CD14-positive monocyte (primary cell): ENCODE measurements around the gene GPATCH2. TPM values are rescaled to one million over a fixed set of nuclear protein-coding genes. Genes with fewer than 3 reads are reported as not detected.

ENCODE experiments used
- DNase-seq, 3 donors: peaks; one replicate each; pipeline ENCODE4 v3.0.0-alpha.2; 2011 to 2022
- H2AFZ ChIP-seq: 2 replicates; pipeline ENCODE4 v1.6.0; 2012; ENCODE audit warnings: mild to moderate bottlenecking, low read depth, low read length, inconsistent platforms; ENCODE audit not compliant: insufficient read depth, poor library complexity, severe bottlenecking
- H3K27ac ChIP-seq, 2 donors: 1 replicate in 1 of 2; 2 replicates in 1 of 2; pipeline ENCODE4 v1.5.1; 2012 to 2013; ENCODE audit warnings: low read length in 2 of 2, control low read depth in 1 of 2, inconsistent platforms in 1 of 2, low read depth in 1 of 2, mild to moderate bottlenecking in 1 of 2
- H3K27me3 ChIP-seq, 2 donors: one replicate each; pipeline versions ENCODE4 v1.6.0 to v1.6.1; 2011 to 2013; ENCODE audit warnings: low read length in 2 of 2; ENCODE audit not compliant: control insufficient read depth in 2 of 2, insufficient read depth in 2 of 2
- H3K36me3 ChIP-seq, 2 donors: replicated peaks in 1 of 2; 1 replicate in 1 of 2; 2 replicates in 1 of 2; pipeline versions ENCODE4 v1.5.1 to v1.6.1; 2012 to 2013; ENCODE audit warnings: low read length in 2 of 2, control low read depth in 1 of 2, inconsistent platforms in 1 of 2, mild to moderate bottlenecking in 1 of 2; ENCODE audit not compliant: insufficient read depth in 2 of 2, control insufficient read depth in 1 of 2
- H3K4me1 ChIP-seq, 2 donors: 1 replicate in 1 of 2; 2 replicates in 1 of 2; pipeline versions ENCODE4 v1.5.1 to v1.6.1; 2012 to 2013; ENCODE audit warnings: low read length in 2 of 2, control low read depth in 1 of 2, inconsistent platforms in 1 of 2, mild to moderate bottlenecking in 1 of 2, moderate library complexity in 1 of 2; ENCODE audit not compliant: insufficient read depth in 2 of 2, control insufficient read depth in 1 of 2
- H3K4me2 ChIP-seq: replicated peaks from 2 replicates; pipeline ENCODE3; 2012; ENCODE audit warnings: low read length, moderate library complexity, mild to moderate bottlenecking; ENCODE audit not compliant: poor library complexity, severe bottlenecking; ENCODE audit errors: extremely low read depth
- H3K4me3 ChIP-seq, 3 experiments: fragments of 200-600 bp in 1 of 3; sonication (generic) in 1 of 3; replicated peaks in 1 of 3; 1 replicate in 2 of 3; 2 replicates in 1 of 3; pipeline ENCODE4 v1.5.1; 2011 to 2013; ENCODE audit warnings: low read length in 3 of 3, mild to moderate bottlenecking in 3 of 3, control low read depth in 2 of 3, low read depth in 2 of 3, inconsistent platforms in 1 of 3, moderate library complexity in 1 of 3
- H3K79me2 ChIP-seq: 2 replicates; pipeline ENCODE4 v1.6.0; 2012; ENCODE audit warnings: mild to moderate bottlenecking, control low read depth, inconsistent platforms, low read length, moderate library complexity; ENCODE audit not compliant: insufficient read depth
- H3K9ac ChIP-seq: 2 replicates; pipeline ENCODE4 v1.6.0; 2017; ENCODE audit warnings: low read length, mild to moderate bottlenecking; ENCODE audit not compliant: insufficient read depth, poor library complexity, severe bottlenecking
- H3K9me3 ChIP-seq, 2 donors: replicated peaks in 1 of 2; 1 replicate in 1 of 2; 2 replicates in 1 of 2; pipeline versions ENCODE4 v1.5.1 to v1.6.1; 2012 to 2013; ENCODE audit warnings: low read length in 2 of 2, control low read depth in 1 of 2; ENCODE audit not compliant: control insufficient read depth in 1 of 2, insufficient read depth in 1 of 2
- H4K20me1 ChIP-seq: 2 replicates; pipeline ENCODE4 v1.6.0; 2012; ENCODE audit warnings: mild to moderate bottlenecking, low read length, control low read depth, moderate library complexity; ENCODE audit not compliant: insufficient read depth
- H3K27ac Mint-ChIP-seq, 7 donors: one replicate each; pipeline ENCODE4 v1.8.0; 2020; ENCODE audit warnings: mild to moderate bottlenecking in 7 of 7, mixed read lengths in 7 of 7, moderate library complexity in 6 of 7, inconsistent platforms in 2 of 7
- H3K27me3 Mint-ChIP-seq, 3 donors: one replicate each; pipeline ENCODE4 v1.8.0; 2021 to 2022; ENCODE audit warnings: low read depth in 3 of 3, mild to moderate bottlenecking in 3 of 3, mixed read lengths in 3 of 3, moderate library complexity in 3 of 3, inconsistent platforms in 1 of 3
- H3K36me3 Mint-ChIP-seq, 2 donors: one replicate each; pipeline ENCODE4 v1.8.0; 2020; ENCODE audit warnings: mixed read lengths in 2 of 2, inconsistent platforms in 1 of 2, mild to moderate bottlenecking in 1 of 2
- H3K4me1 Mint-ChIP-seq: one replicate; pipeline ENCODE4 v1.8.0; 2020; ENCODE audit warnings: mild to moderate bottlenecking, mixed read lengths
- H3K4me3 Mint-ChIP-seq, 2 donors: one replicate each; pipeline ENCODE4 v1.8.0; 2020; ENCODE audit warnings: mild to moderate bottlenecking in 2 of 2, mixed read lengths in 2 of 2, moderate library complexity in 1 of 2
- H3K9me3 Mint-ChIP-seq, 7 donors: one replicate each; pipeline ENCODE4 v1.8.0; 2020 to 2022; ENCODE audit warnings: mixed read lengths in 7 of 7, mild to moderate bottlenecking in 6 of 7, moderate library complexity in 6 of 7, inconsistent platforms in 2 of 7
- WGBS: methylation state at CpG from one replicate; pipeline ENCODE4 v1.1.5; 2013; ENCODE audit warnings: missing lambda C conversion rate; ENCODE audit not compliant: insufficient coverage; 5-methylcytosine and 5-hydroxymethylcytosine counted together
- intact Hi-C, 2 donors: fragments of 100-400 bp; cut with micrococcal nuclease; formaldehyde crosslinking; loops; one replicate each; pipeline versions ENCODE4 v1.15.0 to v1.15.1; 2023
- polyA plus RNA-seq, 3 donors: library from polyadenylated mRNA; depleted of rRNA in 1 of 3; unstranded in 2 of 3; stranded (reverse) in 1 of 3; fragments of 300-500 nt in 2 of 3; fragments of >200 nt in 1 of 3; fragmentation: Illumina TruSeq in 2 of 3; gene quantifications; 1 replicate in 2 of 3; 2 replicates in 1 of 3; pipeline ENCODE4 v1.2.3, GENCODE V29; 2012 to 2021
- TF ChIP-seq, protein P1 (sequence below): fragments of 200-600 bp; IDR thresholded peaks from one replicate; pipeline ENCODE4 v1.8.0; 2022; ENCODE audit warnings: antibody characterized with exemption, mild to moderate bottlenecking

The GPATCH2 gene
- polyA plus RNA-seq, 3 donors, result 1.8 to 3.4 (median 1.9) TPM

DNA sequence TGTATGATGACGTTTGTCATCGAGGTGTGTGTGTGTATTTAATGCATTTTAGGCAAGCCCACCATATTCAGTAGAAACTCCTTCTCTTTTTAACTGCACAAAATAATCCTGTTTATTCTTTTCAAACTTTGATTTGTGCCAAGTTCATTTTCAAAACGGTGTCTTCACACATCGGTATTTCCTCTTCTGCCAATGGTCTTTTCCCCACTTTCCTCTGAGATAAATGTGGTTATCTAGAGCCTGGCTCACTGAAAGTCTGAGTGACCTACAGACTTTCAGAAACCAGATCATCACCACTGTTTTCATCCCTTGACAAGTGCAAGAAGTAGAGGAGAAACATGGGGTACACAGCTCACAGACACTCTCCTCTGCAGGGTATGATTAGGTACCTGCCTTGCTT lies 69.4 kb downstream of the GPATCH2 start:
- H3K4me3 ChIP-seq, result no peak overlapping the region
- no peaks in the 10 kb centered on the region for H3K79me2 ChIP-seq
- Mint-ChIP-seq H3K4me1 (no peaks in the 10 kb centered on the region), H3K4me3 (no peak overlapping the region), H3K36me3 (peaks cover 0 to 2% of the 10 kb centered on the region in 2 donors), H3K9me3 (peaks cover 0 to 6% (median 3%) of the 10 kb centered on the region in 7 donors), H3K27ac (no peak overlapping the region), H3K27me3 (peaks cover 0 to 2% (median 0%) of the 10 kb centered on the region in 3 donors)
- no peak overlapping the region for H3K4me2 ChIP-seq
- no peak overlapping the region for H3K9ac ChIP-seq
- no peaks in the 10 kb centered on the region for H3K4me1 ChIP-seq
- no peak overlapping the region for H2AFZ ChIP-seq
- no peaks in the 10 kb centered on the region for H3K36me3 ChIP-seq
- TF ChIP-seq, protein P1, sequence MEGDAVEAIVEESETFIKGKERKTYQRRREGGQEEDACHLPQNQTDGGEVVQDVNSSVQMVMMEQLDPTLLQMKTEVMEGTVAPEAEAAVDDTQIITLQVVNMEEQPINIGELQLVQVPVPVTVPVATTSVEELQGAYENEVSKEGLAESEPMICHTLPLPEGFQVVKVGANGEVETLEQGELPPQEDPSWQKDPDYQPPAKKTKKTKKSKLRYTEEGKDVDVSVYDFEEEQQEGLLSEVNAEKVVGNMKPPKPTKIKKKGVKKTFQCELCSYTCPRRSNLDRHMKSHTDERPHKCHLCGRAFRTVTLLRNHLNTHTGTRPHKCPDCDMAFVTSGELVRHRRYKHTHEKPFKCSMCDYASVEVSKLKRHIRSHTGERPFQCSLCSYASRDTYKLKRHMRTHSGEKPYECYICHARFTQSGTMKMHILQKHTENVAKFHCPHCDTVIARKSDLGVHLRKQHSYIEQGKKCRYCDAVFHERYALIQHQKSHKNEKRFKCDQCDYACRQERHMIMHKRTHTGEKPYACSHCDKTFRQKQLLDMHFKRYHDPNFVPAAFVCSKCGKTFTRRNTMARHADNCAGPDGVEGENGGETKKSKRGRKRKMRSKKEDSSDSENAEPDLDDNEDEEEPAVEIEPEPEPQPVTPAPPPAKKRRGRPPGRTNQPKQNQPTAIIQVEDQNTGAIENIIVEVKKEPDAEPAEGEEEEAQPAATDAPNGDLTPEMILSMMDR, result no peak
- no peak overlapping the region for H3K27ac ChIP-seq
- intact Hi-C loops, result no loop called here
- no peaks in the 10 kb centered on the region for H4K20me1 ChIP-seq
- DNase-seq, result no peak
- no peaks in the 10 kb centered on the region for H3K9me3 ChIP-seq
- no peaks in the 10 kb centered on the region for H3K27me3 ChIP-seq
- WGBS, result no CpG with 5 or more reads among the region's 4 CpGs

DNA sequence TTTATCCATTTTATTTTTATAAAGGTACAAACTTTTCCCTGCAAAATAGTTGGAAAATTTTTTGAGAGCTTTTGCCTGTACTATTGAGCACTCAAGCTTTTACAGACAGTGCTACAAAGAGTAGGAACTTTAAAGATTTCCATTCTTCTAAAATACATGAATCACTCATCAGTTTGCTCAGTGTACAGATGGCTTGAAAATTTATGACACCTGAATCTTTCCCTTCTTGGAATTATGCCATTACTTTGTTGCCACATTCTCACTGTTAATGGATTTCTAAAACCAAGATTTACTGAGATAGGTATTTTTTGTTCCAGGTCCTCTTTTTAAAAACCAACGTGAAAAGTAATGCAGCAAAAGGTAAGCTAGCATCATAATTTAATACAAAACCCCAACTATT lies 76.0 kb downstream of the GPATCH2 start:
- no peak for DNase-seq
- H3K36me3 Mint-ChIP-seq, result no peaks in the 10 kb centered on the region

More for the DNA sequence above, 76.0 kb downstream of the GPATCH2 start:
- no peak overlapping the region for H2AFZ ChIP-seq
- H3K9me3 ChIP-seq, result no peaks in the 10 kb centered on the region
- no peak overlapping the region for H3K27ac ChIP-seq
- H3K4me1 ChIP-seq, result no peaks in the 10 kb centered on the region
- H3K4me3 ChIP-seq, result no peak overlapping the region
- TF ChIP-seq, protein P1, result no peak
- H3K27ac Mint-ChIP-seq, result no peak overlapping the region
- H3K4me2 ChIP-seq, result no peak overlapping the region
- peaks cover 0 to 6% (median 4%) of the 10 kb centered on the region in 7 donors for H3K9me3 Mint-ChIP-seq
- H3K4me3 Mint-ChIP-seq, result no peak overlapping the region
- no peak overlapping the region for H3K9ac ChIP-seq
- WGBS, result no CpG with 5 or more reads among the region's 1 CpG
- H4K20me1 ChIP-seq, result no peaks in the 10 kb centered on the region
- no peaks in the 10 kb centered on the region for H3K79me2 ChIP-seq
- no peaks in the 10 kb centered on the region for H3K27me3 ChIP-seq
- no peaks in the 10 kb centered on the region for H3K4me1 Mint-ChIP-seq
- peaks cover 0 to 2% (median 0%) of the 10 kb centered on the region in 3 donors for H3K27me3 Mint-ChIP-seq
- H3K36me3 ChIP-seq, result no peaks in the 10 kb centered on the region
- intact Hi-C loops, result no loop called here
